ENCODE data around the gene RSKR.
A peak's percentile ranks its signal among the peaks of the same experiment; 100 is the strongest.

DNA sequence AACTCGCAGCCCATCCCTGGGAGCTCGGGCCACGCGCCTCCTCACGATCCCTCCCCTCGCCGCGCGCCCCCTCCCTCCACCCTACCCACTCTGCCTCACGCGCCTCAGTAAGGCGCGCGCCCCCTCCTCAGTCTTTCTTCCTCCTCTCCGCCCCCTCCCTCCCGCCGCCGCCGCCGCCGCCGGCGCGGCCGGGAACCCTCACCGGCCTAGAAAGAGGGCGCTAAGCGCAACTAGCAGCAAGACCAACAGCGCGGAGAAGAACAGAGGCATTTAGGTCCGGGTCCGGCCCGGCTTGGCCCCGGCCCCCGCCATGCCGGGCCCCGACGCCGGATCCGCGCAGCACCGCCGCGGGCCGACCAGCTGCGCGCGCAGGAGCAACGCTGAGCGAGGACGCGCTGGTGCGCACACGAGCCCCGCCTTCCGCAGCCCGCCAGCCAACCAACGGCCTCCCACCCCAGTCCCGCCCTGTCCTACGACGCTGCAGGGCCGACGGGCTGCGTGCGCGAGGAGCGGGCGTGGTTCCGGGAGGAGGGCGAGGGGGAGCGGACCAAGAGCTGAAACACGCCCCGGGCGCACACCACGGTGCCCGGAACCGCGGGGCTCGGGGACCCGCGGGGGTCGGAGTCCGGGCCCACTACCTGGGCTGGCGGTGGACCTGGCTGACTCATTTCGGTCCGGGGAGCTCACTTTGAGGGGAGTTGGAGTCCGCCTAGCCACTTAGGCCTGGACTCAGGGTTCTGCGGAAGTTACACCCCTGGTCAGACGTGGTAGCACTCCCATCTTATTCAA, 31.0 kb upstream of the RSKR start, which contains the start of gene BLTP2:
- TF ChIP-seq EP300 (IDR thresholded peaks at IDR 0.05) (peak in 1 of 4 donors; percentile 4), POLR2A (IDR thresholded peaks at IDR 0.05) (peak; percentile 32 to 95 (median 80)), POLR2AphosphoS5 (IDR thresholded peaks at IDR 0.05) (peak; percentile 89 to 97)
- TF ChIP-seq, protein P1, sequence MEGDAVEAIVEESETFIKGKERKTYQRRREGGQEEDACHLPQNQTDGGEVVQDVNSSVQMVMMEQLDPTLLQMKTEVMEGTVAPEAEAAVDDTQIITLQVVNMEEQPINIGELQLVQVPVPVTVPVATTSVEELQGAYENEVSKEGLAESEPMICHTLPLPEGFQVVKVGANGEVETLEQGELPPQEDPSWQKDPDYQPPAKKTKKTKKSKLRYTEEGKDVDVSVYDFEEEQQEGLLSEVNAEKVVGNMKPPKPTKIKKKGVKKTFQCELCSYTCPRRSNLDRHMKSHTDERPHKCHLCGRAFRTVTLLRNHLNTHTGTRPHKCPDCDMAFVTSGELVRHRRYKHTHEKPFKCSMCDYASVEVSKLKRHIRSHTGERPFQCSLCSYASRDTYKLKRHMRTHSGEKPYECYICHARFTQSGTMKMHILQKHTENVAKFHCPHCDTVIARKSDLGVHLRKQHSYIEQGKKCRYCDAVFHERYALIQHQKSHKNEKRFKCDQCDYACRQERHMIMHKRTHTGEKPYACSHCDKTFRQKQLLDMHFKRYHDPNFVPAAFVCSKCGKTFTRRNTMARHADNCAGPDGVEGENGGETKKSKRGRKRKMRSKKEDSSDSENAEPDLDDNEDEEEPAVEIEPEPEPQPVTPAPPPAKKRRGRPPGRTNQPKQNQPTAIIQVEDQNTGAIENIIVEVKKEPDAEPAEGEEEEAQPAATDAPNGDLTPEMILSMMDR (IDR thresholded peaks at IDR 0.05) = peak in 4 of 6 experiments; percentile 31 to 54 (median 48)
